Right renal cortex interstitium (tissue), 3 donors: ENCODE data around the gene WDR35. TPM values are rescaled to one million over a fixed set of nuclear protein-coding genes. Genes with fewer than 3 reads are reported as not detected.

Experiments
- DNase-seq, 3 donors: peaks; one replicate each; pipeline ENCODE4 v3.0.0-alpha.2; 2013; ENCODE audit warnings: low read depth in 3 of 3, low spot score in 2 of 3
- polyA plus RNA-seq, 3 donors: library from polyadenylated mRNA; unstranded; fragments of 120-200 nt; gene quantifications; one replicate each; pipeline ENCODE4 v1.2.1, GENCODE V29; 2013; ENCODE audit not compliant: insufficient read length in 3 of 3

Gene WDR35
- polyA plus RNA-seq, 3 donors: 26.3 to 30.7 (median 30.2) TPM

GRCh38 chr2:19876751-19877150 lies 113.2 kb downstream of the WDR35 start:
- no peak for DNase-seq

GRCh38 chr2:19875280-19875679 lies 114.6 kb downstream of the WDR35 start:
- DNase-seq: no peak

GRCh38 chr2:19874726-19875125 lies 115.2 kb downstream of the WDR35 start:
- no peak for DNase-seq

- DNase-seq: no peak
Measured at GRCh38 chr2:19873014-19873413, 116.9 kb downstream of the WDR35 start.

GRCh38 chr2:19872302-19872701 lies 117.6 kb downstream of the WDR35 start:
- no peak for DNase-seq

- no peak for DNase-seq
Measured at GRCh38 chr2:19871836-19872235, 118.1 kb downstream of the WDR35 start.

GRCh38 chr2:19870792-19871191 lies 119.1 kb downstream of the WDR35 start:
- no peak for DNase-seq

GRCh38 chr2:19868701-19869580 lies 121.0 kb downstream of the WDR35 start:
- DNase-seq: no peak

GRCh38 chr2:19868224-19868623 lies 121.7 kb downstream of the WDR35 start:
- no peak for DNase-seq

- no peak for DNase-seq
Measured at GRCh38 chr2:19866771-19867170, 123.1 kb downstream of the WDR35 start.

GRCh38 chr2:19865151-19865550 lies 124.8 kb downstream of the WDR35 start:
- DNase-seq: no peak

GRCh38 chr2:19864381-19864780 lies 125.5 kb downstream of the WDR35 start:
- DNase-seq: no peak

GRCh38 chr2:19863303-19864041 lies 126.4 kb downstream of the WDR35 start:
- no peak for DNase-seq

GRCh38 chr2:19861813-19862212 lies 128.1 kb downstream of the WDR35 start:
- DNase-seq: no peak

Other genes starting within 250 kb of the WDR35 start
- gene TTC32, start 88.1 kb downstream of the WDR35 start, polyA plus RNA-seq: 10 to 100 TPM; 34.9 to 44.4 (median 42.1) TPM
- gene MATN3, start 22.6 kb upstream of the WDR35 start, polyA plus RNA-seq: 1 to 10 TPM; 3.1 to 3.7 (median 3.4) TPM
- gene LAPTM4A, start 61.5 kb upstream of the WDR35 start, polyA plus RNA-seq: 100 to 1,000 TPM; 504 to 548 (median 510) TPM
- gene SDC1, start 235.0 kb upstream of the WDR35 start, polyA plus RNA-seq: 10 to 100 TPM; 19.7 to 24.1 (median 20.2) TPM